Left renal pelvis (tissue), 4 donors: ENCODE measurements around the gene FRK. TPM values are rescaled to one million over a fixed set of nuclear protein-coding genes. Genes with fewer than 3 reads are reported as not detected.
A peak's percentile ranks its signal among the peaks of the same experiment; 100 is the strongest.
"Not testable (repeated sequence)": the region's sequence is repeated elsewhere in the genome, so short reads cannot be mapped to it uniquely, and the experiment has no call there.

Source experiments
- DNase-seq, 4 donors: peaks; one replicate each; pipeline ENCODE4 v3.0.0-alpha.2; 2013; ENCODE audit warnings: low read depth in 4 of 4, low spot score in 3 of 4
- polyA plus RNA-seq, 4 donors: library from polyadenylated mRNA; unstranded; fragments of 120-200 nt; gene quantifications; one replicate each; pipeline ENCODE4 v1.2.1, GENCODE V29; 2013; ENCODE audit not compliant: insufficient read length in 4 of 4

The FRK gene
- polyA plus RNA-seq, 4 donors: 0.35 to 5.8 (median 5.1) TPM

DNA sequence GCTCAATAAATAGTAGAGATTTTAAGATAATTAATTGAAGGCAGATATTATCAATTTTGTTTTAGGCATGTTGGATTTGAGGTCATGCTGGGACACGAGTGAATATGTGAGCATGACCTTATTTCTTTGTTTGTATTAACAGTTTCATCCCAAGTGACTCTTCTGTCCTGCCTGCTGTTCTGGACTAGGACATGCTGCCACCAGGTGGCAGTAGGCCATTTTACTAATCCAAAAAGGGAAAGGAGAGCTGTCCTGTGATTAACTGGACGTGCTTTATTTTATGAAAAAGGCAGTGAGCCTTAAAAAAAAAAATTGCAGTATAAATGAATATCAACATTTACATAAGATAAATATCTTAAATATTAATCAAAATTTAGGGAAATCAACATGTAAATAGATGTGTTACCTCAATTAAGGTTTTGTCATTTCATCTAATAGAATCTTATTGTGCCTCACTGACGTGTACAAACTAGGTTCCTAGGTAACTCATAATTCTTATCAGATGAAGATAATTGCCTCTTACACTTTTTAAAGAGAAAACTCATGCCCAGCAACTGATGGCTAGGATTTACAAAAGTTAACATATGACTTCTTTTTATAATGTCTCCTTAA, 49.8 kb downstream of the FRK start:
- DNase-seq: peak in 1 of 4 donors; percentile 30

DNA sequence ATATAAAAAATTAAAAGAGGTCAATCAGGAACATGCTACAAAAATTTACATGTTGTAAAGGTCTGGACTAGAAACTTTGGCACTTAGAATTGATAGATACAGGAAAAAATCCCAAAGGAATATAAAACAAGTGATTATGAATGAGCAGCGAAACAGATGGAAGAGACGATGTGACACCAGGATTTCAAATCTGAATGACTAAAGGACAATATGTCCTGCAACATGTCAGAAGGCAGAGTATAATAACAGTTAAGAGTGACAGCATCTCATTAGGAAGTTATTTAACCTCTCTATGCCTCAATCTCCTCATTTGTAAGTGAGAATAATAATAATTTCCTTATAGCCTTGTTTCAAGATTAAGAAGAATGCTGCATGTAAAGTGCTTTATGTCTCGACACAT, 50.3 kb downstream of the FRK start:
- no peak for DNase-seq

DNA sequence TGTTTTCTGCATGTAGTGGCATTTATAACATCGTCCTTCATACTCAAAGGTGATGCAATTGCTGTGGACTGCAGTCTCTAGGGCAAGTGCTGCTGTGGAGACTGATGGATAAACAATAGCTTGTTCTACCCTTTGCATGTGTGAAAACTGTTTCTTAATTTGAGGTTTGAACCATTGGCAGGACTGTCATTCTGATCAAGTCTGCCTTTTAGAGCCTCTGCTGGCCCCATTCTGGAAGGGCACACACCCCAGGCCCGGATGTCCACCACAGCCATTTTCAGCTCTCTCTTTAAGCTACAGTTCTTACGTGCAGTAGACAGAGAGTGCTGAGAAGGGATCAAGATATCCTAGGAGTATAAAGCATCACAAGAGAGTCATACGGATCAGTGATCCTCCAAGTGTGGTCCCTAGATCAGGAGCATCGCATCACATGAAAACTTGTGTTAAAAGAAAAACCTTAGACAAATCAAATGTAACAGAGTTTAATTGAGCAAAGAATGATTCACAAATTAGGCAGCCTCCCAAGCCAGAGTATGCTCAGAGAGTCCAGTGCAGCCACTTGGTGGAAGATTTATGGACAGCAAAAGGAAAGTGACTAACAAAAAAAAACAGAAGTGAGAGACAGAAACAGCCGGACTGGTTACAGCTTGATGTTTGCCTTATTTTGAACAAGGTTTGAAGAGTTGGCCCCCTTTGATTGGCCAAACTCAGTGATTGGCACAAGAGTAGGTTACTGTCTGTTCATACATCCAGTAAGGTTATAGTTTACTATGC, 52.0 kb downstream of the FRK start:
- DNase-seq: peak in 1 of 4 donors; percentile 21

DNA sequence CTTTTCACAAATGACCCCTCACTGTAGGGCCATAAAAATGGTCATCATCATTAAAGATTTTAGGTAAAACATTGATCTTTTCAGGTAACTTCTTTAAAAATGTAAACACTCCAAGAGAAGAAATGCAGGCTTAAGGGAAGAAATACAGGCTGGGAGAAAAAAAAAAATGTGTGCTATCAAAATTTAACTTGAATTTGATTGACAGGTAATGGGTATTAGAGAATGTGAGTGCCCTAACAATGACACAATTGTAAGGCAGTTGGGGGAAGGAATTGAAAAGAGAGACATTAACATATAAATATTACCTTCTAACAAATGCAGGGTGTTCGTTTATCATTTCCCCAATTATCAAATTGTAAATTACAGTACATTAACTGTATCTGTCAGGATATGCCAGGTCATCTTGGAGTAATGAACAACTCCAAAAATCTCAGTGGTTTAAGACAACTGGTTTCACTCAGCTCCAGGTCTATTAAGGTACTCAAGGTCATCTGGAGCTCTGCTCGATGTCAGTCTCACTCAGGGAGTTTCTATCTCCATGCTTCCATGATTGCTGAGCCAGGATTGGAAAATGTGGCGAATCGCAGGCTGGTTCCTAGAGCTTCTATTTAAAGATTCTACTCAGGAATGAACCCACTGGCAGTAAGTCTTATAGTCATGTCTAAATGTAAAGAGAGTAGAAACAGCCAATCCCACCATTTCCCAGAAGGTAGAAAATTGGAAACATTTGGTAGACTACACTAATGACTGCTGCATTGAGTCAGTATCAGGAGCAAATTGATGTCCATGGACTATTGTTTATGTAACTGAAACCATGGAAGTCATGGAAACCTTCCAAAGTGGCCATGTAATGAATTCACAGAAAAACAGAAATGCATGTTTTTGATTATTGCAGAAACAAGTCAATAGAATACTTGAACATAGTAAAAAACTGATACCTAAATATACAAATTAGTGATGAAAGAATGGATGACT, 55.6 kb downstream of the FRK start:
- no peak for DNase-seq

DNA sequence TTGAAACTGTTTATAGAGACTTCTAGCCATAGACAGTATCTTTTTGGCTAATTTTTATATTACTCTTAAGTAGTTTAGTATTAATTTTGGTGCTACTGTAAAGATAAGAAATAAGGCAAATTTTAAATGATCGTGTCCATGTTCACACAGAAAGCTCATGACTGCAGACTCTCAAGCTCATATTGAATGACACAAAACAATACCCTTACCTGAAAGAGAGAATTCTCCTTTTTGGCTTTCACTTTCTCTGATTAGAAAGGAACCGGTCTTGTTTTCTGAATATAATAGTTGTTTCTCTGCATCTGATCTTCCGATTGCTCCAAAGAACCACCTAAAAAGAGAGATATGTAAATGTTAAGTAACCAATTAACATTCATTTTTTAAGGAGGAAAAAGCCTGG, 57.0 kb downstream of the FRK start:
- DNase-seq: no peak

DNA sequence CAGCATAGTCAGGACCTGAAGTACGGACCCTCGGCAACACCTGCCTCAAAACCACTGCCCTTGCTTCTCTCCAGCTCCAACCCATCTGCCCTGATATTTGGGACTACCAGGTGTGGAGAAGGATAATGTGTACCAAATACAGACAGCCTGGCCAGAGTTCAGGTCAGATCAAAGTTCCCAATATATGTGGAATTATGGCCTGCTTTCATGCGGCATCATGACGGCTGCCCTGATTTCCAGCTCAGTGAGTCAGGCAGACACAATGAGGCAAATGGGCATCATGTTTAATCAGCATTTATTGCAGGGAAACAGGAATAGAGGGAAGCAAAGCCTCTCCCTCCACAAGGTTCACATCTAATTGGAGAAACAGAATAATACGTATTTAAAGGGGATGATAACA, 57.9 kb downstream of the FRK start:
- no peak for DNase-seq

DNA sequence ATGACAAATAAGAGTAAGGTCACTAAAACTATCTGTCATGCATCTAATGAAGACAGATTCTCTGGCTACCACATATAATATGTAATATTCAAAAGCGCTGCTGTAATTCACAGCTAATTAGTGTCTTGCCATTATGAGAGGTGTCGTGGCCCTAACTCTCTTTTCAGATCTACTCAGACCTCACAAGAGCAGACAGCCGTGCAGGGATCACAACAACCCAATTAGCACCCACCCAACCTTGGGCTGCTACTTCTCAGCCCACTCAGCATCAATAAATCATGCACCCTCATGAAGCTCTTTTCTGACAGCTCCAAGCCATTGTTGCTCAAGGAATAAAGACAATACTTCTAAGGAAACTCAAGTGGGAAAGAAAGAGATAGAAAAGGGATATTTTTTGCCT, 61.5 kb downstream of the FRK start:
- DNase-seq: no peak

DNA sequence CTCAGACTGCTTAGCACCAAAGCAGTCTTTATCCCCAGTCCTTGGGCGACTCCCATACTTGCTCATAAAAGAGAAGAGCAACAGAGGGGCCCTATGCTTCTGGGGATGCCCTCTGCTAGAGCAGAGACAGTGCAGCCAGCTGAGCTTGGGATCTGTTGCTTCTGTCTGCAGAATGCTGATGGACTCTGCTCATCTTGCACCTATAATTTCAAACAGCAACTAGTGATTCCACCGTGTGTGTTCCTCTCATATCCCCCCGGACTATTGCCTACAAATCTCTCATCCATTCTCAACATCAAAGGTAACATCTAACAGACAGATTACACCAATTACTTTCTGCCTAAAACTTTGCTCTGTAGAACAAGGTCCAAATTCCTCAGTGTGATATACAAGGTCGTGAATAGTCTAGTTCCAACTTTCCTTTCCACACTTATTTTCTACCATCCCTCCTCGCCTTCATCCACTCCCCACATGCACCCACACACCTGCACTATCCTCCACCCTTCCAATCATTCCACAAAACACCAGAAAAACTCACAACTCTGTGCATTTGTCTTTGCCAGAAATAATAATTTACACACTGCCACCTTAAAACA, 62.6 kb downstream of the FRK start:
- DNase-seq: no peak

DNA sequence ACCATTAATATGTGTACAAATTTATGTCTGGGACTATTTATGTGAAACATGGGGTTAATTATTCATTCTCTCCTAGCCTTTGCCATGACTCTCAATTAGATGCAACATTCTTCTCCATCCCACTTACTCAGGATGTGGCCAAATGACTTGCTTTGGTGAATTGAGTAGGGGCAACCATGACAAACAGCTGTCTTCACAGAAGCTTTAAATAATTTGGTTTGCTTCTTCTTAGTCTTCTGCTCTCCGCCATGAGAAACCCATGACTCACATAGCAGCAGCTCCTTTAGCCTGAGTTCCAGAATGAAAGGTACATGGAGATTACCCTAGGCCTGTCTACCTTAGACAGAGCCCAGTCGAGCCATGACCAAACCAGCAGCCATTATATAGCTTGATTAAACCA, 74.7 kb downstream of the FRK start:
- DNase-seq: no peak

DNA sequence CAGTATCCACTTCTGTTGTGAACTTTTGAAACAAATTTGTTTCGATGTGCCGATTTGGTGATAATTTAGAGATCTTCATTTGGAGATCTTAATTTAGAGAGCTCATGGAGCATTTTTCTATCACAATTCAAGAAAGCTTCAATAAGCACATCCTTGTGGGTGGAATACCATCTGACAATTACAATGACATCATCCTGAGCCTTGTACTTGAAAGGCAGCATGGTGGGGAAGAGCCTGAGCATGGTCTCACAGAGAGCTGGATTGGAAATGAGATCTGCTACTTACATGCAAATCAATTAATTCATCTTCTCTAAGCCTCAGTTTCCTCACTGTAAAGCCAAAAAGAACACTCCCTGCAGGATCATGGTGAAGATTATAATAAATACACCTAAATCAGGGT, 75.9 kb downstream of the FRK start:
- no peak for DNase-seq

DNA sequence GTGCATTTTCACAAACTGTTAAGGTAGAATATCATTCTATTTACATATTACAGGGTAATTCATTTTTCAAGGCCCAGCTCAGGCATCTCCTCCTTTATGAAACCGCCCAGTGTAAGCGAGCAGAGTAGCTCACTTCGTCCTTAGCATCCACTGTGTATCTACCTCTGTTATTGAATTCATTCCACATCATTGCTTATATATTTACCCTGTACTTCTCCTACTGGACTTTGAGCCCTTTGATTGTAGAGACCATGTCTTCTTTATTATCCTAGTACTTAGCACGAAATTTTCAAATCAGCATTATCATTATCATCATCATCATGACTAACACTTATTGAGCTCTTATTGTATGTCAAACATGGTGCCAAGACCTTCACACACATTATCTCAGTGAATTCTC, 76.7 kb downstream of the FRK start:
- no peak for DNase-seq

DNA sequence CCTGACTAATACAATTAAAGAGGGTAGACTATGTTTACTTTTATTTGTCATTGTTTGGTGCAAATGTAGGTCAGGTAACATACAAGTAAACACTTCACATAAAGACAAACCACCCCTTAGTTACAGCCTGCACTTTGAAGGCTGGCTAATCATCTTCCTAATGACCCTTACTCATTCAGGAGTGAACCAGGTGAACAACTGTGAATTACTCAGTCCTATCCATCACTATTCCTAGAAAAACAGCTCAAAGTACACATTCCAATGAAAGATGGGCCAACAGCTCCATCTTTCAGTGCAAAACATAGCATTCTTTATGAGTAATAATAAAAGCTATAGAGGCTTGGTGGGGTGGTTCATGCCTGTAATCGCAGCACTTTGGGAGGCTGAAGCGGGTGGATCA, 78.2 kb downstream of the FRK start:
- peak in 1 of 4 donors; percentile 0 for DNase-seq

DNA sequence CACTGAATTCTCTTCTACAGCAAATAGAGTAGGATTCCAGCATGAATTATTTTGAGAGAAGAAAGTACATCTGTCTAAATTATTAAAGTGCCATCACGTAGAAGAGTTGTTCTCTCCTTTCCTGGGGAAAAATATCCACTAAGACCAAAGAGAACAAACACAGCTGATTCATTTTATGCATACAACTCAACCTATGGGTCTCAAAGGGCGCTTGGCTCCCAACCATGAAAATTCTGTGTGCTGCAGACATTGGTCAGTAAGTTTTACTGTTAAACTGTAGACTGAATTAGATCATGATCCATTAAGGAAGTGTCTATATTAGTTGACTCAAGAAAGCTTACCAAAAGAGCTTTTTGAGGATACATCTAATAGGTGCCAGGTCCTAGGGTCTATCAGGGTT, 83.5 kb downstream of the FRK start:
- no peak for DNase-seq

DNA sequence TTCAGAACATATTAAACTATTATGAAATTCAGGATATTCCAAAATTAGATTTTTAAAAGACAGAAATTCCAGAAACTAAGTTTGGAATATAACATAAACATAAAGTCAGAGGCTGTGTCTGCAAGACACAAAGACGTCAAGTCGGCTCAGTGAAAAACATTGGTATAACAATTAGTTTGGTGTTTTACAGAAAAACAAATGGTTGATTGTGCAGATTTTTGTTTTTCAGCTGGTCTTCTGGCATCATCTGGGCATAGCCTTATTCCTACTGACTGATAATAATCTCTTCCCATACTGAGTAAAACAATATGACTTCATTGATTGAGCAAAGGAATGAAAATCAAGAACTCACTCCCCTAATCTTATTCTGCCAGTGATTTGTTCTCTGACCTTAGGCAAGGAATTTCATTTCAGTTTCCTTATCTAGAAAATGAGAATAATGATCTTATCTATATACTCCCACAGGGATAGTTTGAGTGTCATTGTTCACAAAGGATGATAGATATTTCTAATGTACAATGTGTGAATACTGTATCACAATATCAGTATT, 84.3 kb downstream of the FRK start:
- DNase-seq: no peak

DNA sequence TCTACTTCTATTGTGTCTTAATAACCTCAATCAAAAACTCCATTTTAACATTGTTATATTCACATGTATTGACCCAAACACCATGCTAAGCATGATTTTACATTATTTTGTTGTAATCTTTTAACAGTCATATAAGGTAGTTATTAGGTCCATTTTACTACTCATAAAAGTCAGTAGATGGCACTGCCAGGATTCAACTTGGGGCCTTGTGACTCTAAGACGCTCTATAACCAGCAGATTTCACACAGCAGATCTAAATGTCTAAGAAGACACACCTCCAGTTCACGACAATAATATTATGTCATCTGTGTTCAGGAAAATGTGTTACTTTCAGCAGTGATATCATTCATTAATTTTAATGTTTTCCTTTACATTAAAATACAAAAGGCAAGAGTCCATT, 88.0 kb downstream of the FRK start:
- no peak for DNase-seq

DNA sequence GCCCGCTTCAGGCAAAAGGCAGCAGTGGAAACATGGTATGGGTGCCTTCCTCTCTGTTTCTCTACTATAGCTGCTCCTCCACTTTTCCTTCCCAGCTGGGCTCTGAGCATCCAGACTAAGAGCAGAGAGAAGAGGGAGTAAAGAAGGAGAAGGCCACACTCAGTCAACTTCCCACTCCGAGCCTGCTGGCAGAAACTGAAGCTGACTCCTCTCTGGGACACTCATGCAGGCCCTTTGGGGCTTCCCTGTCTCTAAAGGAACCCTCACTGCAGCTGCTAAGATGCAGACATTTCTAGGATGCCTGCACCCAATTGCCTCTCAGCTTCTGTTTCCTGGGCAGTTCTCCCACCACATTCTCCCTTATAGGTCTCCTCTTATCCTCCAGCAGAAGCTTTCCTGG, 88.9 kb downstream of the FRK start:
- DNase-seq: no peak

DNA sequence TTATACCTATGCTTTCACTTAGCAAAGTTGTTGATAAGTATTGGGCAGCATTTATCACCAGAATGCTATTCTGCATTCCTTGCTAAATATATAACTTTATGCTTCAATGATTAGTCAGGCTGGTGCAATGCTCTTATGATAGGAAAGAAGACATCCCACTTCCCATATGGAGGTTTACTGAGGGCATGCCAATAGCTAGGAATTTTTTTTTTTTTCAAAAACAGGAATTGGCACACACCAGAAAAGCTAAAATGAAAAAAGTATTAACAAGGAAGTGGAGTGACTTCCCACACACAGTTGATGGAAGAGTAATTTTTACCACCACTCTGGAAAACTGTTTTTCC, 90.8 kb downstream of the FRK start:
- DNase-seq: no peak

DNA sequence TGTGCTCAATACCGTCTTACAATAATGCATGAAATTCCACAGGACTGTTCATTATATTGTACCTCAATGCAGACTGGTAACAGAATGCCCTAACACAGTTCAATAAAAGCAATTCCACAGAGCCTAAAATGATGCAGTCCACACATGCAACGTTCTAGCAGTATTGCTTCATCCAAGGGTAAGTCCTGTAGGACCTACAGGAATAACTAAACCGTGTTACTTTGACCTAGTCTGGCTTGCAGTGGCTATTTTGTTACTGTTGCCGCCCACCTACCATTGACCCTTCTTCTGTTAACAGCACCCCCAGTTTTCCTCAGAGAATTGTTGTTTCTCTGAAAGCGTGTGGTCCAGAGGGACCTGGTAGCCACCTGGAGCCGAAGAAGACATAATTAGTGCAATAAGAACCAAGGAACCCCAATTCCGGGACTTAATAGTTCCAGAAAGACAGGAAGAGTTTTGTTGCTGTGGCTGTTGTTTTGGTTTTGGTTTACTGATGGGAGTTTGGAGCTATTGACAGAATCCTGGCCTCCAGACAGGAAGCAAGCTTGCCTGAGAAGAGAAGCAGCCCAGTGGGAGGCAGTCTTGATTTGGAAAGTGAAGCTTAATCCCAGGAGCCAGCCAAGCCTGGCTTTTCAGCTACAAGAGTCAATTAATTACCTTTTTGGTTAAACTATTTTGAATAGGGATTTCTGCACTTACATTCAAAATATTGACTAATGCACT, 91.3 kb downstream of the FRK start:
- no peak for DNase-seq

DNA sequence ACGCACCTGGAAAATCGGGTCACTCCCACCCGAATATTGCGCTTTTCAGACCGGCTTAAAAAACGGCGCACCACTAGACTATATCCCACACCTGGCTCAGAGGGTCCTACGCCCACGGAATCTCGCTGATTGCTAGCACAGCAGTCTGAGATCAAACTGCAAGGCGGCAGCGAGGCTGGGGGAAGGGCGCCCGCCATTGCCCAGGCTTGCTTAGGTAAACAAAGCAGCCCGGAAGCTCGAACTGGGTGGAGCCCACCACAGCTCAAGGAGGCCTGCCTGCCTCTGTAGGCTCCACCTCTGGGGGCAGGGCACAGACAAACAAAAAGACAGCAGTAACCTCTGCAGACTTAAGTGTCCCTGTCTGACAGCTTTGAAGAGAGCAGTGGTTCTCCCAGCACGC, 100.4 kb downstream of the FRK start:
- DNase-seq: not testable (repeated sequence)

DNA sequence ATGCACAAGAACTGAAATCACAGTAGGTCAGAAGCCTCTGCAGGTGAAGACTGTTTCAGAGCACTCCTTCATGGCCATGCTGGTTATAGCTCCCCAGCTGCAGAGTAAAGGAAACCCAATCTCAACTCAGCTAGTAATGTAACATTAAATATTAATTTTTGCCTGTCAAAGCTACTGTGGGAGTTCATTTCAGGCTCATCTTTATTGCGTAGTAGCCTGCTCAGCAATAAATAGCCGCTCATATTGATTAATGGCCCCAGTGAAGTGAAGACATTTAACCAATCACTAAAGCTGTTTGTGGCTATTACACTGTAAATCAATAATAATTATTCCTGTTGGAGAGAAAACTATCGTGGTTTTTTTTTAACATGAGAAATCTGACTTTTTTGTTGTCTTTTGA, 101.7 kb downstream of the FRK start:
- DNase-seq: no peak
